GM19372 (cell line): Measurements from ENCODE around the gene LY6G6C.

Source experiments
- ATAC-seq: cut with Tn5 transposase; IDR thresholded peaks from one replicate; pipeline ENCODE4 v1.9.1; 2021; ENCODE audit warnings: mild to moderate bottlenecking, low read depth, moderate library complexity; ENCODE audit not compliant: unreplicated experiment

LY6G6C gene

DNA sequence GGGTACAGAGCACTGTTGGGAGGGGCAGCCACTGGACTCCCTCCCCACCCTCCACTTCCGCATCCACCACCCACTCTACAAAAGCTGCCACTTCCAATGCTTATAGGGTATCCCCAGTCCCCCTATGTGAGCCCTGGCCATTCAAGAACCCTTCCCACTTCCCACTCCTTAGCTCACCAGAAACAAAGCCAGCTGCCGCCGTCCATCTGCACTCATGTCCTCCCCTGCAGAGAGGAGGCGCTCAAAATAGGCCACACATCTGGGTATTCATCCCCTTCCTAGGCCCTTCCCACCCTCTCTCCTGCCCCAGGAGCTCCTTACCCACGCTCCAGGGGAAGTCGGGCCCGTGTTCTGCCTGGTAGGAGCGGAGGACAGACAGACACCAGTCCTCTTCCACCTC, 34.2 kb downstream of the LY6G6C start:
- no peak for ATAC-seq

DNA sequence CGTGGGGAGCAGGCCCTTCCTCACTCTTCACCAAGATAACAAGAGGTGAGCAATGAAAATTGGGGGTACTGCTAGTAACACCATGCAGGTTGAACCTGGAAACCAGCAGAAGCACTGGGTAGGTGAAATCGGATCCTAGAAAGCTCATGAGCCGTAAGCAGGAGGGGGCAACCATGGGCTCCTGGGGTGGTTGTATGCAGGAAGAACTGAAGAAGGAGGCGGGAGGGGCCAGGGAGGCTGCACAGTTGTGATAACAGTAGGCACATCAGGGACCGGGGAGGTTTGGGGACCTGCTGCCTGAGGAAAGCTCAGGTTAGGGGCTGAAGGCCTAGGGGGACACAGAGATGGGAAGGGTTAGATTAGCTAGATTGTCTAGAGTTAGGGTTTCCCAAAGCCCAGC, 35.1 kb downstream of the LY6G6C start:
- no peak for ATAC-seq

DNA sequence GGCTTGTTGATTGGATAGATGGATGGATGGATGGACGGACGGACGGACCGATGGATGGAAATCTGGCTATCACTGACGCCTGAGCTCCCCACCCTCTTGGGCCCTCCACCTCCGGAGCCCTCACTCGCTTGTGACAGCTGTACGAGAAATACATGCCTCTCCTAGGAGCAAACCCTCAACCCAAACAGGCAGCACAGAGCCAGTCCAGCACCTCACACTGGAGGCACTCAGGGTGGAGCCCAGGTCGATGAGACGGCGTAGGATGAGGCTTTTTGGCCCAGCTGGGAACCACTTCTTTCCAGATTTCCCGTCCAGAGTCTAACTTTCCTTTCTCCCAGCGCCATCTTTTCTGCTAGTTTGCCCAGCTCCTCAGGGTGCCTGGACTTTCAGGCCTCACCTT, 38.0 kb downstream of the LY6G6C start:
- ATAC-seq: no peak

DNA sequence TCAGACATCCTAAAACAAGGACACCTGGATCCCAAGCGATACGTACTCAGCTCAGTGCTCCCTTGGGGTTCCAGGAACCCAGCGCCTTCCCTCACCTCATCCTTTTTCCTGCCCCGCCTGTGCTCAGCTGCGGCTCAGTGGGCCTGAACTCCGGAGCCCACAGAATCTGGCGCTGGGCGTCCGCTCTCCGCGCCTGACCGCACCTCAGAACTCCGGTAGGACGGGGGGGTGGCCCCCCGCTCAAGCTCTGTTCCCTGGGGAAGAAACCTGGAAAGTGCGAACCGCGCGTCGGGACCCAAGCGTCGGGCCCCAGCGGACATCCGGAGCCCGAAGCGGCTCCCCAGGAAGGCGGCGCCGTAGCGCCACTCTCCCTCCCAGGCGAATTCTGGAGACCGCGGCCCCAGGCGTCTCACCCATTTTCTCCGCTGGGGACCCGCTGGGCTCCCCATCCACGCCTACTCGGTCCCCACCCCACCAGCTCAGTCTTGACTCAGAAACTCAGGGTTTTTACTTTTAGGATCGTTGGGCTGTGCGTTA, 40.3 kb downstream of the LY6G6C start:
- ATAC-seq: no peak

DNA sequence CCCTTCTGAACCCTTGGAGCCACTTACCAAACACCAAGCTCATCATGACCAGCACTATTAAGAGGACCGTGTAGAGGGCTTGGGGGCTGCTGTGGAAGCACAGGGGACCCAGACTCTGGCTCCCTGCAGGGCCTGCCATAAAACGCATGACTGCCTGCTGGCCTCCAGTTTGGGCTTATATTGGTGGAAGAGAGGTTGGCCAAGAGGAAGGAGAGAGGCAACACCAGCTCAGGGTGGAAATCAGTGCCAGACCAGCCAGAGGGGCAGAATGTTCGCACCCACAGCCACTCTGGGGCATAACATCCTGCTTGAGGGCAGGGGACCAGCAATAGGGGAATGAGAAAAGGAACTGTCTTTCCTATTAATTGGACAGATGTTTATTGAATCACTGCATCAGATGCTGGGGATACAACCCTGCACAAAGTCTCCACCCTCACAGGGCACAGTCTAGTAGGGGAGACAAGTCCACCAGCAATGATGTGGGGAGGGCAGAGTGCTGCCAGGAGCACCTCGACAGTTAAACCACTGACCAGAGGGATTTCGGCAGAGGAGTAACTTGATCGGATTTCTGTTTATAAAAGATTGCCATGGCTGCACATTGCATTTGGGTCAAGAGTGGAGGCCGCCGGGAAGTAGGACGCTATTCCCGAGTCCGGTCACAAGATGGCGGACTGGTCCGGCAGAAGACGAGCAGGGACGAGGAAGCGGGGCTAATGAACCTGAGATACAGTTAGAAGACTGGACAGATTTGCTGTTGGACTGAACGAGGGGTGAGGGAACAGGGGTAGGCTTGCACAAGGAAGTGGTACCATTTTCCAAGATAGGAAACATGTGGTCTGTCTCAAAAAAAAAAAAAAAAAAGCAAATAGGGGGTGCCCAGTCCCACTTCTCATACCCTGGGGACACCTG, 41.1 kb downstream of the LY6G6C start, which contains the start of gene LY6G5C:
LY6G5C (minus strand) TSS at position 842 of the 909 bp plus-strand sequence; CDS start at position 148, 694 bp downstream.
- no peak for ATAC-seq

DNA sequence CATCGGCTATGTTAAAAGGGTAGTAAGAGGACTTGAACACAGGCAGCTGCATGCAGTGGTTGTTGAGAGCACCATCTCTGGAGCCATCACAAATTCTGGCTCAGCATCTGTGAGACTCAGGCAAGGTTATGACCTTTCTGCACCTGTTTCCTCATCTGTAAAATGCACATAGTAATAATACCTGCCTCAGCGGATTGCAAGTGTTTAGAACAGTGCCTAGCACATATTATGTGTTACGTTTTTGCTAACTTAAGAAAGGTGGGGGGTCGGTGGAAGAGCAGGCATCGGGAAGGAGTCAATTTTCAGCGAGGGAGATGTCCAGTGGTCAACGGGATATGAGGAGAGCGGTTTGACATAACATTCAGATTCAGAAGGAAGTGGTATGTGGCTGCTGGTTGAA, 43.6 kb downstream of the LY6G6C start:
- no peak for ATAC-seq

DNA sequence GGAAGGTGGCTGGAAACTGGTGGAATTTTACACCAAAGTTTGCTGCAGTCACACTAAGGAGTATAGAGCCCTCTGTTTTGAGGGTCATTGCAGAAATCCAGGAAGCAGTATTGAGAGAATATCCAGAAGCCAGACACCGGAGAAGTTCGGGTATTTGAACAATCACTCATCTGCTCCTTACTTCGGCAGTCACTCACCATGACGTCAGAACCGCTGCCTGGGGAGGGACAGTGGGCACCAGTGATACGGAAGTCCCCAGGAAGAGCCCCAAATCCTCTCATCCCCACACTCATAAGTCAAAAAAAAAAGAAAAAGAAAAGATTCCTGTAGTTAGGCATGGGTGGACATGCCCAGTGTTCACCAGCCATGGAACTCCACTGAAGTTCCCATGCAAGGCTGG, 44.6 kb downstream of the LY6G6C start:
- ATAC-seq: no peak

DNA sequence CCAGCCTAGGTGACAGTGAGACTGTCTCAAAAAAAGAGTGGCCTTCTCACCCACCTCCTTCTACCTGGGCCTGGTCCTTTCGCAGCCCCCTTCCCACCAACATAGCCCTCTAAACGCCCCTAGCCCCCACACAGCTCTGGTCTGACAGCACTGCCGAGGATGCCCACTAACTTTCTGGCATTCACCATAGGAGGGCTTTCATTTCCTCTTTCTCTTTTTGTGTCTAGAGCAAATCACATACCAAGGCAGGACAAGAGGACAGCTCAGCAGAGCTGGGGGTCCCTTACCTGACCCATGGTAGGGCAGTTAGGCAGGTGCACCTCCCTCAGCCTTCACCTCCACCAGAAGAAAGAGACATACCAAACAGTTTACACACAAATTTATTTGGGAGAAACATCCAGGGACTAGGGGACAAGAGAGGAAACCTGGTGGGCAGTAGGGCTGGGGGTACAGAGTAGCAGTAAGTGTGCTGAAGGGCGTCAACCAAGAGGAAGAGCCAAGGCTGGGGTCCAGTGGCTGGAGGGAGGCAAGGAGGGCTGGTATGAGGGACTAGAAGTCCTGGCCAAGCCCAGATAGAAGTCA, 45.1 kb downstream of the LY6G6C start:
- no peak for ATAC-seq

DNA sequence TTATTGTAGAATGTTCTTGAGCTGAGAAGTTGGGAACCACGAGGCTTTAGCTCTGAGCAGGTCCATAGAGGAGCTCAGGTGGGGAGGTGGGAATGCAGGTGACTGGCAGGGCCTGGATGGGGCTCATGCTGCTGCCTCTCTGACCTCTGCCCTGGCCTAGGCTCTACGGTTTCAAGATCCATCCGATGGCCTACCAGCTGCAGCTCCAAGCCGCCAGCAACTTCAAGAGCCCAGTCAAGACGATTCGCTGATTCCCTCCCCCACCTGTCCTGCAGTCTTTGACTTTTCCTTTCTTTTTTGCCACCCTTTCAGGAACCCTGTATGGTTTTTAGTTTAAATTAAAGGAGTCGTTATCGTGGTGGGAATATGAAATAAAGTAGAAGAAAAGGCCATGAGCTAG, 51.9 kb downstream of the LY6G6C start, which contains the start of gene LY6G5B:
LY6G5B (plus strand) TSS at position 301 of the 400 bp plus-strand sequence. CDS start 975 bp downstream, outside the sequence.
- ATAC-seq: no peak
